Measurements from ENCODE around the gene SP3. TPM values are rescaled to one million over a fixed set of nuclear protein-coding genes. Genes with fewer than 3 reads are reported as not detected.

Gene SP3
- total RNA-seq, 2 donors from 2014 or later: 33.2 to 45.0 TPM

- Histone ChIP-seq H3K27me3 (no peaks in the 10 kb centered on the region), H3K27ac (no peak overlapping the region), H3K36me3 (no peaks in the 10 kb centered on the region), H3K4me3 (no peak overlapping the region), H3K9me3 (no peaks in the 10 kb centered on the region), H3K4me1 (peaks cover 0 to 61% of the 10 kb centered on the region in 2 donors)
- TF ChIP-seq, protein P1, sequence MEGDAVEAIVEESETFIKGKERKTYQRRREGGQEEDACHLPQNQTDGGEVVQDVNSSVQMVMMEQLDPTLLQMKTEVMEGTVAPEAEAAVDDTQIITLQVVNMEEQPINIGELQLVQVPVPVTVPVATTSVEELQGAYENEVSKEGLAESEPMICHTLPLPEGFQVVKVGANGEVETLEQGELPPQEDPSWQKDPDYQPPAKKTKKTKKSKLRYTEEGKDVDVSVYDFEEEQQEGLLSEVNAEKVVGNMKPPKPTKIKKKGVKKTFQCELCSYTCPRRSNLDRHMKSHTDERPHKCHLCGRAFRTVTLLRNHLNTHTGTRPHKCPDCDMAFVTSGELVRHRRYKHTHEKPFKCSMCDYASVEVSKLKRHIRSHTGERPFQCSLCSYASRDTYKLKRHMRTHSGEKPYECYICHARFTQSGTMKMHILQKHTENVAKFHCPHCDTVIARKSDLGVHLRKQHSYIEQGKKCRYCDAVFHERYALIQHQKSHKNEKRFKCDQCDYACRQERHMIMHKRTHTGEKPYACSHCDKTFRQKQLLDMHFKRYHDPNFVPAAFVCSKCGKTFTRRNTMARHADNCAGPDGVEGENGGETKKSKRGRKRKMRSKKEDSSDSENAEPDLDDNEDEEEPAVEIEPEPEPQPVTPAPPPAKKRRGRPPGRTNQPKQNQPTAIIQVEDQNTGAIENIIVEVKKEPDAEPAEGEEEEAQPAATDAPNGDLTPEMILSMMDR (IDR thresholded peaks at IDR 0.05): no peak
- DNase-seq (ENCODE audit: low spot score): no peak
Measured at GRCh38 chr2:173993459-173993858, 28.3 kb upstream of the SP3 start.

GRCh38 chr2:173991856-173992588, 26.8 kb upstream of the SP3 start:
- TF ChIP-seq, protein P1 (IDR thresholded peaks at IDR 0.05): no peak
- DNase-seq (ENCODE audit: low spot score): peak; percentile 92
- H3K9me3 ChIP-seq: no peaks in the 10 kb centered on the region
- no peaks in the 10 kb centered on the region for H3K36me3 ChIP-seq
- peaks cover 0 to 46% of the 10 kb centered on the region in 2 donors for H3K4me1 ChIP-seq
- peak overlapping the region; percentile 44 to 70 for H3K27ac ChIP-seq
- no peaks in the 10 kb centered on the region for H3K27me3 ChIP-seq
- H3K4me3 ChIP-seq: no peak overlapping the region

DNA sequence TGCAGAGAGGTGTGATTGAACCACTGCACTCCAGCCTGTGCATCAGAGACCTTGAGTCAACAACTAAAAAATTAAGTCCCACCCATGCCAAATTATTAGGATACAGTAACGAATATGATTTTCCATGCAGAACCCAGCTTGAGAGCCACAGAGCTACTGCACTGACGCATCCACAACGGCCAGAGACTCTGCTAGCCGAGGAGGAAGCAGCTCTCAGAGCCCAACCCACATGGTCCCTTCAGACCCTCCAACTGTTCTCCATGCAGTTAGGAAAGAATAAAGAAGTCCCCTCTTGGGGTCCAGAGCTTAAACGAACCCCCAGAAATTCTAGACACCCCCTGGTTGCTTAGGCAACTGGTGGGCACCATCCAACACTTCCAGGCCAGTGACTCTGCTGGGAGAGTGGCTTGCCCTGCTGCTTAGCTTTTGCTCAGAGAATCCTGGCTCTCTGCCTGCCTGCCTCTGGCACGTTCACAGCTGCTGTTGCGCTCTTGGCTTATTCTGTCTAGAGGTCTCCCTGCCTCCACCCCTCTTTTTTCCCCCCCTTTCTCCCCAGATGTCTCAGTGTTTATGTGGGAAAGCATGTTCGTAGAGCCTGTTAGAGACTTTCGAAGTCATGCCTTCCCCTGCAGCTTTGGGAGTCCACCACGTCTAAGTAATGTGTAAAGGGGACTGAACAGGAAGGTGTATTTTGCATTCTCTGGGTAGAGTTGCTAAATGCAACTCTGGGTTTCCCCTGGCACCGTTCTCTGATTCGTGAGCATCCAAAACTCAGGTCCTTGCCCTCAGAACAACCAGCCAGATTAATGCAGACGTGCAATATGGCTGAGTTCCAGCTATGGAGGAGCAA, 26.0 kb upstream of the SP3 start:
- H3K27me3 ChIP-seq: no peaks in the 10 kb centered on the region

GRCh38 chr2:173990245-173990644, 25.1 kb upstream of the SP3 start:
- TF ChIP-seq, protein P1 (IDR thresholded peaks at IDR 0.05): no peak
- Histone ChIP-seq H3K36me3 (no peaks in the 10 kb centered on the region), H3K27ac (peak overlapping the region; percentile 44 to 70), H3K9me3 (no peaks in the 10 kb centered on the region), H3K4me1 (peaks cover 0 to 49% of the 10 kb centered on the region in 2 donors), H3K27me3 (no peaks in the 10 kb centered on the region), H3K4me3 (no peak overlapping the region)
- DNase-seq (ENCODE audit: low spot score): no peak

More for the DNA sequence above, 26.0 kb upstream of the SP3 start:
- Histone ChIP-seq H3K27ac (peak overlapping the region; percentile 44 to 70), H3K4me3 (no peak overlapping the region), H3K4me1 (peaks cover 0 to 40% of the 10 kb centered on the region in 2 donors), H3K9me3 (no peaks in the 10 kb centered on the region), H3K36me3 (no peaks in the 10 kb centered on the region)
- peak; percentile 89 for DNase-seq (ENCODE audit: low spot score)
- TF ChIP-seq, protein P1 (IDR thresholded peaks at IDR 0.05): no peak

- no peak for DNase-seq (ENCODE audit: low spot score)
- Histone ChIP-seq H3K36me3 (no peaks in the 10 kb centered on the region), H3K27me3 (no peaks in the 10 kb centered on the region), H3K9me3 (no peaks in the 10 kb centered on the region), H3K27ac (peak overlapping the region; percentile 44 to 70), H3K4me3 (no peak overlapping the region), H3K4me1 (peaks cover 0 to 53% of the 10 kb centered on the region in 2 donors)
- TF ChIP-seq, protein P1 (IDR thresholded peaks at IDR 0.05): no peak
Measured at GRCh38 chr2:173989884-173990215, 24.7 kb upstream of the SP3 start.

Data from right atrium auricular region (tissue), 2 donors.